ENCODE measurements around the gene RBM20. TPM values are rescaled to one million over a fixed set of nuclear protein-coding genes. Genes with fewer than 3 reads are reported as not detected.

The RBM20 gene
- polyA plus RNA-seq, 1 donor (not counting 4 experiments of a cell fraction or from before 2014, with no cell fraction given) = 0.01 TPM

GRCh38 chr10:110844617-110844881, 200.4 kb downstream of the RBM20 start:
- DNase-seq (ENCODE audit: low read depth, low spot score) = no peak
- no peak overlapping the region for H3K4me2 ChIP-seq (ENCODE audit: control insufficient read depth, extremely low read depth, insufficient read depth, low read depth, low read length)
- H3K36me3 ChIP-seq (ENCODE audit: control insufficient read depth in 2 of 2, extremely low read depth in 1 of 2, insufficient read depth in 2 of 2, low read length in 2 of 2) = no peaks in the 10 kb centered on the region
- no peaks in the 10 kb centered on the region for H4K20me1 ChIP-seq (ENCODE audit: control insufficient read depth, extremely low read depth, insufficient read depth, low read length)
- no peaks in the 10 kb centered on the region for H3K79me2 ChIP-seq (ENCODE audit: control insufficient read depth, insufficient read depth, low read length)
- H3K27me3 ChIP-seq (ENCODE audit: control insufficient read depth, extremely low read depth, insufficient read depth, low read length) = no peaks in the 10 kb centered on the region
- H3K4me3 ChIP-seq (ENCODE audit: control insufficient read depth in 2 of 3, extremely low read depth in 1 of 3, insufficient read depth in 2 of 3, low read depth in 1 of 3, low read length in 3 of 3) = no peak overlapping the region
- FAIRE-seq = no peak
- no peak overlapping the region for H3K9ac ChIP-seq (ENCODE audit: control insufficient read depth, extremely low read depth, insufficient read depth, low read length)
- H3K9me3 ChIP-seq (ENCODE audit: control insufficient read depth, low read depth, low read length) = no peaks in the 10 kb centered on the region
- TF ChIP-seq EZH2 (IDR thresholded peaks at IDR 0.05; ENCODE audit: low read length) = no peak
- TF ChIP-seq CTCF (optimal IDR thresholded peaks at IDR 0.05 in 1 of 3, IDR thresholded peaks at IDR 0.05 in 1 of 3, conservative IDR thresholded peaks at IDR 0.05 in 1 of 3; ENCODE audit: extremely low read depth in 1 of 3, insufficient read depth in 2 of 3, low read length in 3 of 3) = no peak
- dilution Hi-C loops (cut with MboI; ENCODE audit: extremely low pct_ligation_motif_present, low sequenced_read_pairs) = no loop called here
- H3K27ac ChIP-seq (ENCODE audit: control insufficient read depth, insufficient read depth, low read length) = no peak overlapping the region
- H3K4me1 ChIP-seq (ENCODE audit: control insufficient read depth, extremely low read depth, insufficient read depth, low read length) = no peaks in the 10 kb centered on the region
- no peak overlapping the region for H2AFZ ChIP-seq (ENCODE audit: control insufficient read depth, low read length)
- H3K9me1 ChIP-seq (ENCODE audit: control insufficient read depth, extremely low read depth, insufficient read depth, low read length) = no peaks in the 10 kb centered on the region

- Histone ChIP-seq H3K4me3 (ENCODE audit: control insufficient read depth in 2 of 3, extremely low read depth in 1 of 3, insufficient read depth in 2 of 3, low read depth in 1 of 3, low read length in 3 of 3) (no peak overlapping the region), H3K9me3 (ENCODE audit: control insufficient read depth, low read depth, low read length) (no peaks in the 10 kb centered on the region), H3K27ac (ENCODE audit: control insufficient read depth, insufficient read depth, low read length) (no peak overlapping the region), H3K36me3 (ENCODE audit: control insufficient read depth in 2 of 2, extremely low read depth in 1 of 2, insufficient read depth in 2 of 2, low read length in 2 of 2) (no peaks in the 10 kb centered on the region), H3K4me2 (ENCODE audit: control insufficient read depth, extremely low read depth, insufficient read depth, low read depth, low read length) (no peak overlapping the region), H3K9me1 (ENCODE audit: control insufficient read depth, extremely low read depth, insufficient read depth, low read length) (no peaks in the 10 kb centered on the region), H3K9ac (ENCODE audit: control insufficient read depth, extremely low read depth, insufficient read depth, low read length) (no peak overlapping the region), H4K20me1 (ENCODE audit: control insufficient read depth, extremely low read depth, insufficient read depth, low read length) (no peaks in the 10 kb centered on the region), H2AFZ (ENCODE audit: control insufficient read depth, low read length) (no peak overlapping the region), H3K4me1 (ENCODE audit: control insufficient read depth, extremely low read depth, insufficient read depth, low read length) (no peaks in the 10 kb centered on the region), H3K27me3 (ENCODE audit: control insufficient read depth, extremely low read depth, insufficient read depth, low read length) (no peaks in the 10 kb centered on the region), H3K79me2 (ENCODE audit: control insufficient read depth, insufficient read depth, low read length) (no peaks in the 10 kb centered on the region)
- DNase-seq (ENCODE audit: low read depth, low spot score) = no peak
- dilution Hi-C loops (cut with MboI; ENCODE audit: extremely low pct_ligation_motif_present, low sequenced_read_pairs) = no loop called here
- TF ChIP-seq EZH2 (IDR thresholded peaks at IDR 0.05; ENCODE audit: low read length) (no peak), CTCF (optimal IDR thresholded peaks at IDR 0.05 in 1 of 3, IDR thresholded peaks at IDR 0.05 in 1 of 3, conservative IDR thresholded peaks at IDR 0.05 in 1 of 3; ENCODE audit: extremely low read depth in 1 of 3, insufficient read depth in 2 of 3, low read length in 3 of 3) (no peak)
- no peak for FAIRE-seq
Observed at GRCh38 chr10:110845192-110845755, 201.1 kb downstream of the RBM20 start.

Measured in keratinocyte (primary cell).